H1 (cell line): Measurements from ENCODE around the gene ADAMTS6. TPM values are rescaled to one million over a fixed set of nuclear protein-coding genes. Genes with fewer than 3 reads are reported as not detected.

Source experiments
- CTCF ChIA-PET: fragments of 300-600 bp; sonication (Branson Sonifier 250); formaldehyde crosslinking; loops from one replicate; lab custom pipeline; 2021; ENCODE audit not compliant: partially characterized antibody; lab: Charles Lee
- POLR2A ChIA-PET: fragments of 300-600 bp; sonication (Branson Sonifier 250); formaldehyde crosslinking; loops from one replicate; lab custom pipeline; 2021; ENCODE audit warnings: inconsistent platforms; ENCODE audit not compliant: partially characterized antibody; lab: Charles Lee
- DNase-seq, 2 experiments: peaks; one replicate each; pipeline versions ENCODE4 v3.0.0 to v3.0.0-alpha.2; 2010 to 2022; ENCODE audit warnings: low spot score in 2 of 2, low read depth in 1 of 2, mixed read lengths in 1 of 2
- FAIRE-seq: peaks from 2 replicates; lab custom pipeline; 2011; peaks lifted over from hg19 to GRCh38; lab: Jason Lieb, UNC
- H2AFZ ChIP-seq: 2 replicates; pipeline ENCODE4 v1.8.1; 2012; ENCODE audit warnings: low read length, inconsistent platforms
- H2AK5ac ChIP-seq: 2 replicates; pipeline ENCODE4 v1.6.1; 2013; ENCODE audit warnings: low read depth, low read length
- H2BK120ac ChIP-seq: replicated peaks from 2 replicates; pipeline ENCODE3; 2013; ENCODE audit warnings: low read depth, low read length, inconsistent platforms
- H2BK12ac ChIP-seq: 2 replicates; pipeline ENCODE4 v1.6.1; 2013; ENCODE audit warnings: low read depth, low read length
- H2BK15ac ChIP-seq: 2 replicates; pipeline ENCODE4 v1.6.1; 2013; ENCODE audit warnings: low read length
- H2BK20ac ChIP-seq: 2 replicates; pipeline ENCODE4 v1.6.1; 2013; ENCODE audit warnings: low read length
- H2BK5ac ChIP-seq: 2 replicates; pipeline ENCODE4 v1.6.1; 2013; ENCODE audit warnings: low read depth, low read length
- H3K14ac ChIP-seq: 2 replicates; pipeline ENCODE4 v1.6.1; 2013; ENCODE audit warnings: inconsistent platforms; ENCODE audit not compliant: insufficient read length
- H3K18ac ChIP-seq: 2 replicates; pipeline ENCODE4 v1.6.1; 2013; ENCODE audit warnings: low read length; ENCODE audit errors: extremely low read depth
- H3K23ac ChIP-seq: 2 replicates; pipeline ENCODE4 v1.6.1; 2013; ENCODE audit warnings: inconsistent platforms; ENCODE audit not compliant: insufficient read length
- H3K23me2 ChIP-seq: 2 replicates; pipeline ENCODE4 v1.6.1; 2013; ENCODE audit warnings: low read depth, low read length
- H3K27ac ChIP-seq: 2 replicates; pipeline ENCODE4 v1.6.1; 2011; ENCODE audit warnings: low read depth, low read length, inconsistent platforms
- H3K27me3 ChIP-seq, 4 experiments: replicated peaks in 1 of 4; 1 replicate in 1 of 4; 2 replicates in 3 of 4; pipeline versions ENCODE4 v1.6.1 to v1.8.1; 2011 to 2013; ENCODE audit warnings: low read length in 3 of 4, mild to moderate bottlenecking in 3 of 4, inconsistent platforms in 2 of 4, mixed read lengths in 2 of 4, moderate library complexity in 1 of 4; ENCODE audit not compliant: control insufficient read depth in 3 of 4, insufficient read depth in 3 of 4; ENCODE audit errors: extremely low read depth in 1 of 4
- H3K36me3 ChIP-seq, 4 experiments: 2 replicates each; pipeline versions ENCODE4 v1.6.1 to v1.8.1; 2011 to 2013; ENCODE audit warnings: mild to moderate bottlenecking in 4 of 4, low read length in 3 of 4, moderate library complexity in 2 of 4, control low read depth in 1 of 4, inconsistent platforms in 1 of 4; ENCODE audit not compliant: insufficient read depth in 4 of 4, control insufficient read depth in 2 of 4
- H3K4ac ChIP-seq: replicated peaks from 2 replicates; pipeline ENCODE3; 2013; ENCODE audit warnings: low read length, low read depth, mixed read lengths, inconsistent platforms; ENCODE audit not compliant: insufficient read length
- H3K4me1 ChIP-seq, 4 experiments: replicated peaks in 1 of 4; 1 replicate in 1 of 4; 2 replicates in 3 of 4; pipeline versions ENCODE4 v1.6.1 to v1.8.1; 2011 to 2013; ENCODE audit warnings: low read length in 3 of 4, inconsistent platforms in 2 of 4, mixed read lengths in 1 of 4; ENCODE audit not compliant: insufficient read depth in 4 of 4, control insufficient read depth in 3 of 4
- H3K4me2 ChIP-seq, 2 experiments: 2 replicates each; pipeline versions ENCODE4 v1.6.1 to v1.8.1; 2011 to 2013; ENCODE audit warnings: low read depth in 2 of 2, low read length in 2 of 2, control low read depth in 1 of 2, inconsistent platforms in 1 of 2, mild to moderate bottlenecking in 1 of 2; ENCODE audit not compliant: insufficient read depth in 1 of 2
- H3K4me3 ChIP-seq, 4 experiments: fragments of 200-600, 300-600 bp in 1 of 4; sonication (generic), shearing (Covaris generic), sonication (Bioruptor Twin) in 1 of 4; 2 replicates each; pipeline versions ENCODE4 v1.5.1 to v1.8.1; 2011 to 2016; ENCODE audit warnings: low read length in 4 of 4, low read depth in 3 of 4, control low read depth in 2 of 4, inconsistent platforms in 2 of 4, mild to moderate bottlenecking in 2 of 4, mixed read lengths in 1 of 4, moderate library complexity in 1 of 4; ENCODE audit not compliant: insufficient read depth in 2 of 4; ENCODE audit errors: extremely low read depth in 1 of 4
- H3K56ac ChIP-seq: replicated peaks from 2 replicates; pipeline ENCODE3; 2013; ENCODE audit warnings: low read depth, mild to moderate bottlenecking, mixed read lengths, low read length, inconsistent platforms; ENCODE audit not compliant: insufficient read length
- H3K79me1 ChIP-seq: 2 replicates; pipeline ENCODE4 v1.6.1; 2013; ENCODE audit warnings: low read depth, low read length, control low read depth
- H3K79me2 ChIP-seq, 2 experiments: 2 replicates each; pipeline versions ENCODE4 v1.6.1 to v1.8.1; 2012 to 2013; ENCODE audit warnings: low read length in 2 of 2, mild to moderate bottlenecking in 2 of 2, inconsistent platforms in 1 of 2; ENCODE audit not compliant: insufficient read depth in 2 of 2, control insufficient read depth in 1 of 2
- H3K9ac ChIP-seq, 4 experiments: replicated peaks in 1 of 4; 1 replicate in 1 of 4; 2 replicates in 3 of 4; pipeline versions ENCODE4 v1.6.1 to v1.8.1; 2011 to 2013; ENCODE audit warnings: low read depth in 3 of 4, low read length in 3 of 4, control low read depth in 2 of 4, mild to moderate bottlenecking in 2 of 4, moderate library complexity in 2 of 4, inconsistent platforms in 1 of 4; ENCODE audit errors: extremely low read depth in 1 of 4
- H3K9me3 ChIP-seq, 2 experiments: 2 replicates each; pipeline versions ENCODE4 v1.6.1 to v1.8.1; 2012 to 2013; ENCODE audit warnings: mild to moderate bottlenecking in 2 of 2, moderate library complexity in 2 of 2, control low read depth in 1 of 2, inconsistent platforms in 1 of 2, low read depth in 1 of 2, low read length in 1 of 2, mixed read lengths in 1 of 2; ENCODE audit not compliant: insufficient read depth in 2 of 2
- H4K20me1 ChIP-seq, 2 experiments: replicated peaks in 1 of 2; 2 replicates each; pipeline versions ENCODE3 to v1.8.1; 2011 to 2013; ENCODE audit warnings: inconsistent platforms in 2 of 2, low read length in 2 of 2, mild to moderate bottlenecking in 1 of 2; ENCODE audit not compliant: insufficient read depth in 2 of 2, control insufficient read depth in 1 of 2
- H4K5ac ChIP-seq: 2 replicates; pipeline ENCODE4 v1.6.1; 2013; ENCODE audit warnings: low read length, low read depth, mixed read lengths, inconsistent platforms; ENCODE audit not compliant: insufficient read length
- H4K8ac ChIP-seq: 2 replicates; pipeline ENCODE4 v1.8.0; 2013; ENCODE audit warnings: mild to moderate bottlenecking, moderate library complexity, low read length, inconsistent platforms; ENCODE audit not compliant: insufficient read depth; ENCODE audit errors: extremely low read depth
- H4K91ac ChIP-seq: replicated peaks from 2 replicates; pipeline ENCODE3; 2013; ENCODE audit warnings: low read length, mixed read lengths, inconsistent platforms; ENCODE audit not compliant: insufficient read length
- SUZ12 ChIP-seq: fragments of 200-600 bp; sonication (generic); IDR thresholded peaks from 2 replicates; pipeline ENCODE4 v1.6.1; 2012; ENCODE audit warnings: mild to moderate bottlenecking, inconsistent platforms, low read length, moderate library complexity, mixed read lengths
- TEAD4 ChIP-seq: IDR thresholded peaks from 2 replicates; pipeline ENCODE4 v1.6.1; 2012; ENCODE audit warnings: low read depth, low read length, inconsistent platforms, mixed read lengths
- WGBS, 2 experiments: shearing (Covaris generic) in 1 of 2; methylation state at CpG; one replicate each; pipeline versions ENCODE4 v1.1.6 to v1.1.7; 2013 to 2015; ENCODE audit warnings: low lambda C conversion rate in 2 of 2, mixed read lengths in 2 of 2, inconsistent platforms in 1 of 2, low coverage in 1 of 2, missing lambda C conversion rate in 1 of 2; ENCODE audit not compliant: insufficient replicate concordance in 2 of 2, insufficient coverage in 1 of 2, insufficient read length in 1 of 2; ENCODE audit errors: extremely low coverage in 1 of 2, missing lambda C conversion rate in 1 of 2; 5-methylcytosine and 5-hydroxymethylcytosine counted together
- polyA plus RNA-seq, 7 experiments: library from polyadenylated mRNA; depleted of rRNA in 3 of 7; stranded (reverse) in 5 of 7; unstranded in 2 of 7; fragments of >200 nt in 5 of 7; fragments of 200-250 nt in 2 of 7; gene quantifications; 1 replicate in 5 of 7; 2 replicates in 1 of 7; 4 replicates in 1 of 7; pipeline versions ENCODE4 v1.2.1 to v1.2.3, GENCODE V29; 2011 to 2013; ENCODE audit warnings: missing spikeins in 2 of 7, mixed read lengths in 2 of 7
- total RNA-seq: library from RNA; stranded (reverse); fragmentation: NEBNext Ultra II Directional; extraction: Animal tissue kit (Norgen Biotek cat#: 25700); gene quantifications from 2 replicates; pipeline ENCODE4 v1.2.1, GENCODE V29; 2021

ADAMTS6 gene
- total and polyA plus RNA-seq, 2 of the 8 experiments (the other 6 are each of a cell fraction or from before 2014, with no cell fraction given) = 0.74 to 2.4 TPM

- CTCF ChIA-PET = no interaction called here
Measured at GRCh38 chr5:65142511-65143011, 339.2 kb downstream of the ADAMTS6 start.

More at GRCh38 chr5:65142511-65143011, 339.2 kb downstream of the ADAMTS6 start:
- H2AFZ ChIP-seq = no peak overlapping the region
- H3K56ac ChIP-seq = no peak overlapping the region
- H2BK15ac ChIP-seq = no peak overlapping the region
- peaks cover 0 to 7% (median 3%) of the 10 kb centered on the region in 4 experiments; a peak in 4 of 7 replicates for H3K4me1 ChIP-seq
- peak overlapping the region; percentile 91; the same call in 1 of the 2 replicates for H2BK5ac ChIP-seq
- H3K27ac ChIP-seq = no peak overlapping the region
- no peak overlapping the region for H3K14ac ChIP-seq
- peak overlapping the region; percentile 63 for H3K4me2 ChIP-seq
- DNase-seq = peak in 1 of 2 experiments; percentile 21
- FAIRE-seq = peak; percentile 70
- H3K18ac ChIP-seq = no peak overlapping the region; the same call in 1 of the 2 replicates
- no peak overlapping the region for H3K9ac ChIP-seq
- peak overlapping the region; percentile 20; the same call in 1 of the 2 replicates for H2BK12ac ChIP-seq
- no peaks in the 10 kb centered on the region for H3K79me1 ChIP-seq
- H2BK120ac ChIP-seq = no peak overlapping the region
- no peak overlapping the region for H3K23ac ChIP-seq
- peak overlapping the region; percentile 68 for H4K91ac ChIP-seq
- H4K5ac ChIP-seq = no peak overlapping the region
- WGBS, 2 experiments = 2% methylated on average over 3 of the region's 3 CpGs; no CpG with 5 or more reads in 1 of the 2 experiments
- H4K20me1 ChIP-seq = no peaks in the 10 kb centered on the region
- H3K4ac ChIP-seq = no peak overlapping the region
- no peaks in the 10 kb centered on the region for H3K9me3 ChIP-seq
- no peaks in the 10 kb centered on the region for H3K36me3 ChIP-seq
- no peaks in the 10 kb centered on the region for H3K23me2 ChIP-seq
- no peaks in the 10 kb centered on the region for H3K79me2 ChIP-seq
- H3K27me3 ChIP-seq = no peaks in the 10 kb centered on the region
- H2BK20ac ChIP-seq = no peak overlapping the region
- TF ChIP-seq TEAD4 (peak; percentile 73), SUZ12 (no peak)
- no peak overlapping the region for H2AK5ac ChIP-seq
- POLR2A ChIA-PET = interaction anchor here (1.4 to 1.7 kb wide), 2 partner anchors 39 to 106 kb away, joined by 3 to 4 read pairs; no protein-coding TSS in a partner anchor
- H3K4me3 ChIP-seq = peak overlapping the region in 3 of 4 experiments; percentile 17 to 42 (median 18); a peak in 5 of 8 replicates
- no peak overlapping the region for H4K8ac ChIP-seq
